Endothelial cell of umbilical vein (primary cell): ENCODE measurements around the gene RPH3AL. TPM values are rescaled to one million over a fixed set of nuclear protein-coding genes. Genes with fewer than 3 reads are reported as not detected.

Experiments
- BruUV-seq: library from RNA; stranded (reverse); fragments of 400-500 nt; replicated peaks from 2 replicates; lab custom pipeline; 2021; lab: Mats Ljungman, UMichigan
- CTCF ChIA-PET: fragments of 300-600, 350-600 bp; sonication (Branson Sonifier 250); formaldehyde crosslinking; loops from one replicate; lab custom pipeline; 2021; ENCODE audit warnings: antibody characterized with exemption, inconsistent platforms; lab: Charles Lee
- POLR2A ChIA-PET: fragments of 300-600, 350-600 bp; sonication (Branson Sonifier 250); formaldehyde crosslinking; loops from one replicate; lab custom pipeline; 2021; ENCODE audit warnings: antibody characterized with exemption, inconsistent platforms; lab: Charles Lee
- DNase-seq: peaks from one replicate; pipeline ENCODE4 v3.0.0-alpha.2; 2011; ENCODE audit warnings: low read depth, low spot score
- FAIRE-seq: peaks from 2 replicates; lab custom pipeline; 2011; peaks lifted over from hg19 to GRCh38; lab: Jason Lieb, UNC
- H2AFZ ChIP-seq: 2 replicates; pipeline ENCODE4 v1.6.0; 2012; ENCODE audit warnings: low read depth, low read length, control low read depth, inconsistent platforms
- H3K27ac ChIP-seq: 2 replicates; pipeline ENCODE4 v1.5.1; 2011; ENCODE audit warnings: low read depth, mild to moderate bottlenecking, control low read depth, low read length, moderate library complexity; ENCODE audit not compliant: insufficient read depth
- H3K27me3 ChIP-seq, 2 experiments: 2 replicates each; pipeline versions ENCODE4 v1.6.0 to v1.6.1; 2011; ENCODE audit warnings: low read length in 2 of 2, mixed read lengths in 1 of 2; ENCODE audit not compliant: control insufficient read depth in 2 of 2, insufficient read depth in 2 of 2
- H3K36me3 ChIP-seq, 2 experiments: 2 replicates in 1 of 2; 3 replicates in 1 of 2; pipeline ENCODE4 v1.5.1; 2011; ENCODE audit warnings: low read length in 2 of 2, mild to moderate bottlenecking in 1 of 2, moderate library complexity in 1 of 2; ENCODE audit not compliant: control insufficient read depth in 2 of 2, insufficient read depth in 2 of 2; ENCODE audit errors: extremely low read depth in 1 of 2
- H3K4me1 ChIP-seq: 3 replicates; pipeline ENCODE4 v1.5.1; 2011; ENCODE audit warnings: mild to moderate bottlenecking, low read length; ENCODE audit not compliant: control insufficient read depth, insufficient read depth; ENCODE audit errors: extremely low read depth
- H3K4me2 ChIP-seq: 2 replicates; pipeline ENCODE4 v1.6.1; 2011; ENCODE audit warnings: low read length, control low read depth, mixed read lengths; ENCODE audit not compliant: insufficient read depth
- H3K4me3 ChIP-seq, 3 experiments: fragments of 200-600 bp in 1 of 3; sonication (generic), shearing (Covaris generic) in 1 of 3; replicated peaks in 1 of 3; 2 replicates each; pipeline ENCODE4 v1.5.1; 2011 to 2016; ENCODE audit warnings: control low read depth in 3 of 3, low read length in 3 of 3, mild to moderate bottlenecking in 2 of 3, inconsistent platforms in 1 of 3, low read depth in 1 of 3, moderate library complexity in 1 of 3; ENCODE audit not compliant: insufficient read depth in 1 of 3
- H3K79me2 ChIP-seq: 2 replicates; pipeline ENCODE4 v1.6.0; 2012; ENCODE audit warnings: low read length, inconsistent platforms; ENCODE audit not compliant: control insufficient read depth, insufficient read depth
- H3K9ac ChIP-seq: replicated peaks from 2 replicates; pipeline ENCODE3; 2011; ENCODE audit warnings: low read length, control low read depth; ENCODE audit not compliant: insufficient read depth; ENCODE audit errors: extremely low read depth
- H3K9me1 ChIP-seq: replicated peaks from 3 replicates; pipeline ENCODE4 v1.6.0; 2011; ENCODE audit warnings: mild to moderate bottlenecking, low read length; ENCODE audit not compliant: control insufficient read depth, insufficient read depth; ENCODE audit errors: extremely low read depth
- H3K9me3 ChIP-seq: replicated peaks from 2 replicates; pipeline ENCODE4 v1.5.1; 2012; ENCODE audit warnings: low read length, inconsistent platforms; ENCODE audit not compliant: control insufficient read depth, insufficient read depth
- H4K20me1 ChIP-seq: replicated peaks from 2 replicates; pipeline ENCODE3; 2011; ENCODE audit warnings: mild to moderate bottlenecking, low read length; ENCODE audit not compliant: control insufficient read depth, insufficient read depth; ENCODE audit errors: extremely low read depth
- EZH2 ChIP-seq: IDR thresholded peaks from 2 replicates; pipeline ENCODE4 v1.6.1; 2012; ENCODE audit warnings: borderline replicate concordance, low read depth, mild to moderate bottlenecking, moderate library complexity, low read length, inconsistent platforms; ENCODE audit not compliant: severe bottlenecking
- FOS ChIP-seq: IDR thresholded peaks from 2 replicates; pipeline ENCODE4 v1.6.1; 2011; ENCODE audit warnings: mild to moderate bottlenecking, low read length, moderate library complexity, borderline replicate concordance; ENCODE audit not compliant: insufficient read depth
- GATA2 ChIP-seq: IDR thresholded peaks from 2 replicates; pipeline ENCODE4 v1.7.0; 2011; ENCODE audit warnings: low read depth, mild to moderate bottlenecking, moderate library complexity, mixed read lengths, low read length; ENCODE audit not compliant: insufficient read length, insufficient read depth
- JUN ChIP-seq: IDR thresholded peaks from 2 replicates; pipeline ENCODE4 v1.6.1; 2011; ENCODE audit warnings: borderline replicate concordance, low read depth; ENCODE audit not compliant: insufficient read length, insufficient read depth
- MAX ChIP-seq: IDR thresholded peaks from 2 replicates; pipeline ENCODE4 v1.6.1; 2011; ENCODE audit not compliant: insufficient read depth, insufficient read length
- MYC ChIP-seq: IDR thresholded peaks from one replicate; pipeline ENCODE4 v1.6.1; 2011; ENCODE audit warnings: mild to moderate bottlenecking, low read depth, low read length
- POLR2AphosphoS5 ChIP-seq: IDR thresholded peaks from 2 replicates; pipeline ENCODE4 v1.6.1; 2012; ENCODE audit warnings: low read depth, mild to moderate bottlenecking, control low read depth, low read length, moderate library complexity; ENCODE audit not compliant: insufficient read depth
- dilution Hi-C: fragments of 300-500 bp; cut with MboI; formaldehyde crosslinking; loops from one replicate; pipeline ENCODE4 v1.15.0; 2019; ENCODE audit warnings: low sequenced_read_pairs; ENCODE audit not compliant: extremely low pct_ligation_motif_present
- intact Hi-C: fragments of 100-400 bp; cut with micrococcal nuclease; formaldehyde crosslinking; loops from one replicate; pipeline ENCODE4 v1.10.0; 2022
- polyA plus RNA-seq, 4 experiments: library from polyadenylated mRNA; depleted of rRNA in 3 of 4; stranded (reverse) in 3 of 4; unstranded in 1 of 4; fragments of >200 nt; gene quantifications; 2 replicates each; pipeline versions ENCODE4 v1.2.1 to v1.2.3, GENCODE V29; 2011 to 2012; ENCODE audit warnings: missing spikeins in 1 of 4
- total RNA-seq: library from RNA; stranded (reverse); gene quantifications from 2 replicates; pipeline ENCODE4 v1.2.3, GENCODE V29; 2021

The RPH3AL gene
- total and polyA plus RNA-seq, 2 donors (not counting 3 experiments of a cell fraction or from before 2014, with no cell fraction given) = 4.1 to 7.0 TPM

DNA sequence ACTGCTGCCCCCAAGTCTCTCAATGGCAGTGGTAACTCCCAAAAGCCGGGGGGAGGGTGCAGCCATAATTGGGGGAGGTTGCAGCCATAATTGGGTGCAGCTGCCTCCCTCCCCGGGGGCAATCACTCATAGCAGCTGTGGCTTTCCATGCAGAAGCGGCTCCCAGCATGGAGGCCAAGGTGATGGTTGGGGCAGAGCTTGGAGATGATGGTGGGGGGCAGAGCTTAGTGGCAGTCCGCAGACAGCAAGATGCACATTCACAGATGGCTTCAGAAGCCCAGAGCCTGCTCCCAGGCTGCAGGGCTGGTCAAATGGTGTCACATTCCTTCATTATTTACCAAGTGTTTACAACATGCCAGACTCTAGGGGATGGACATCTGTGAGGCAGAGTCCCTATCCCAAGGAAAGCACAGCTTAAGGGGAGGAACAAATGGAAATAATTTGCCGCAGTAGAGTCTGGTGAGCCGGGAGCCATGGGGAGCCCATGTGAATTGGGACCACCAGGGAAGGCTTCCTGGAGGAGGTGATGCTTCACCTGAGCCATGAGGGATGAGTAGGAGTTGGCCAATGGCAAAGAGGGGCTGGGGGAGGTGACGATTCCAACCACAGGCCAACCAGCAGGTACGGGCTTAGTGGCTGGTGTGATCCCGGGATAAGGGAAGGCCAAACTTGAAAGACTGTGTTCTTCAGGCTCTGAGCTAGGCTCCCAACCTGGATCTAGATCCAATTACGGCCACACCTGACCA, 179.3 kb downstream of the RPH3AL start:
- Histone ChIP-seq H4K20me1 (no peaks in the 10 kb centered on the region), H3K9me1 (no peaks in the 10 kb centered on the region), H3K27me3 (peaks cover 3 to 5% of the 10 kb centered on the region in 2 experiments), H3K36me3 (no peaks in the 10 kb centered on the region), H3K9me3 (no peaks in the 10 kb centered on the region), H3K4me2 (no peak overlapping the region), H3K4me3 (no peak overlapping the region), H3K9ac (no peak overlapping the region), H3K4me1 (no peaks in the 10 kb centered on the region), H2AFZ (no peak overlapping the region), H3K27ac (no peak overlapping the region), H3K79me2 (no peaks in the 10 kb centered on the region)
- no peak for FAIRE-seq
- ChIA-PET POLR2A (no interaction called here), CTCF (no interaction called here)
- dilution Hi-C loops (no loop called here), intact Hi-C loops (no loop called here)
- no TSS peak for BruUV-seq
- TF ChIP-seq FOS (no peak), MYC (no peak), POLR2AphosphoS5 (no peak), JUN (no peak), MAX (no peak), EZH2 (no peak), GATA2 (no peak)
- DNase-seq = no peak

DNA sequence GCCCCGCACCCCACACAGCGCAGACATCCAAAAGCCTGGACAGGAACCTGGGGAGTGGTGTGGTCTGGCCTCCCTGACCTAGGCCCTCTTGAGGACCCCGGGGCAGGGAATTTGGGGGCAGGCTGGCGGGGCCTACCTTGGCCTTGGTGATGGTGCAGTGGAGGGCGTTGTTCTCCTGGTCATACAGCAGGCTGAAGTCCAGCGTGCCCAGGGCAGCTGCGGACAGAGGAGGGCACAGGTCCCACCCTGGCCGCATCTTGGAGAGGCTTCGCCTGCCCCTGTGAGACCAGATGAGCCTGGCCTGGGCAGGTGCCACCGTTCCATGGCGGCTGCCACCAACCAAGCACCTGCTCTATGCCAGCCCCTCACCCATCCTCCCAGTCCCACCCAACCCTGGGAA, 180.2 kb downstream of the RPH3AL start:
- CTCF ChIA-PET = no interaction called here

More for the DNA sequence above, 180.2 kb downstream of the RPH3AL start:
- FAIRE-seq = no peak
- no peak for TF ChIP-seq FOS
- Histone ChIP-seq H3K27me3 (peaks cover 0 to 2% of the 10 kb centered on the region in 2 experiments), H3K27ac (no peak overlapping the region), H3K4me2 (no peak overlapping the region), H2AFZ (no peak overlapping the region), H3K4me1 (no peaks in the 10 kb centered on the region), H4K20me1 (no peaks in the 10 kb centered on the region), H3K36me3 (no peaks in the 10 kb centered on the region), H3K79me2 (no peaks in the 10 kb centered on the region), H3K9me1 (no peaks in the 10 kb centered on the region), H3K9me3 (no peaks in the 10 kb centered on the region), H3K4me3 (no peak overlapping the region), H3K9ac (no peak overlapping the region)
- intact Hi-C loops (no loop called here), dilution Hi-C loops (no loop called here)
- DNase-seq = no peak
- POLR2A ChIA-PET = no interaction called here
- no TSS peak for BruUV-seq
